Nucleus accumbens (tissue), 56 donors: ENCODE results near the gene SPCS1.
"Not testable (repeated sequence)": the region's sequence is repeated elsewhere in the genome, so short reads cannot be mapped to it uniquely, and the experiment has no call there.

ENCODE experiments used
- DNase-seq, 56 donors: peaks; one replicate each; lab custom pipeline; 2025; lab: John Stamatoyannopoulos, UW

SPCS1 gene

DNA sequence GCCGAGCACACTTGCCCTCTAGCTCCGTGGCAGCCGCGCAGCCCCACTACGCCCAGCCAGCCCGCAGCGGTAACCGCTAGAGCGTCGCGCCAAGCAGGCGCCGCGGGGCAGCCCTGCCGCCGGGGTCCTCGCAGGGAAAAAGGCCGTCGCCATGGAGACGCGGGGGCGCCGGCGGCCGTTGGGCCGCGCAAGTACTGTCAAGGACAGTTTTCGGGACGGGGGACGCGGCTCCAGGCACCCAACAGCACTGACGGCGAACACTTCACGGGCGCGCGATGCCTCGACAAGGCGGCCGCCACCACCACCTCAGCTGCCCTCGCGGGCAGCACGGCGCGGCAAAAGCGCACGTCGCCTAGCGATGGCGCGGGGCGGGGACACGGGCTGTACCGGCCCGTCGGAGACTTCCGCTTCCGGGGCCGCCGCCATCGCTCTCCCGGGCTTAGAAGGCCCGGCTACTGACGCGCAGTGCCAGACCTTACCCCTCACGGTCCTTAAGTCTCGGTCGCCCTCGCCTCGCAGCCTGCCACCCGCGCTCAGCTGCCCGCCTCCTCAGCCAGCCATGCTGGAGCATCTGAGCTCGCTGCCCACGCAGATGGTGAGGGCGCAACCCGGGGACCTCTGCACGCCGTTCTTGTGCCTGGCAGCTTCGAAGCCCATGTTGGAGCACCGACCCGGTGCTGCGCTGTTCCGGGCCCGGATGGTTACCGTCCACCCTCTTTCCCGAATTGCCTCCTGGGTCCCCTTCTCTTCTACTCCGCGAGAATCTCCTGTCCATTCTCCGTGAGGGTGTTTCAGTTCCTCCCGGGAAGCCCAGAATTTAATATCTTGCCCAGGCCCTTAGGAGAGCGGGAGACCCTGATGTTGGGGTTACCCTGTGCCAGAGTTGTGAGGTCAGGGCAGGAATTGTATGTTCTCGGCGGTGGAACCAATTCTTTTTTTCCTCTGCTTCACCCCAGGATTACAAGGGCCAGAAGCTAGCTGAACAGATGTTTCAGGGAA, at the start of gene SPCS1, which contains the start of gene GLT8D1:
Gene SPCS1 (plus strand): TSS at position 419 of the 999 bp plus-strand sequence. CDS start 141 bp downstream, at position 560.
Gene GLT8D1 (minus strand): TSS at position 104 of the 999 bp plus-strand sequence. CDS start 5,331 bp downstream, outside the sequence.
- peak; percentile 33 to 98 (median 88) for DNase-seq

DNA sequence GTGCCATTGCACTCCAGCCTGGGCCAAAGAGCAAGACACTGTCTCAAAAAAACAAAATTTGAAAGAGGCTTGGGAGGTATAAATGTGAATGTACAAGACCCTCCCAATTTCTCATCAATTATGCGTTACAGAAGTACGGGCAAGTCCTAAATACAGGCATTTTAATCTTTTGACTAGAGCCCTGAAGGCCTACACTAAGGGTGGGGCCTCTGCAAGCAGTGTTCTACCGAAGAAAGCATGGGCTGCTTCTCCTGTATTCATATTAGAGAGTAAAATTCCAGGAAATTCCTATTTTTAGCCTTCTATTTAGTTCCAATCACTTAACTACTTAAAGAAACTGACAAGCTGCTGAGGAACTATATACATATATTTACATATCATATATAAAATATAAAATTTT, 45.9 kb upstream of the SPCS1 start:
- no peak for DNase-seq

DNA sequence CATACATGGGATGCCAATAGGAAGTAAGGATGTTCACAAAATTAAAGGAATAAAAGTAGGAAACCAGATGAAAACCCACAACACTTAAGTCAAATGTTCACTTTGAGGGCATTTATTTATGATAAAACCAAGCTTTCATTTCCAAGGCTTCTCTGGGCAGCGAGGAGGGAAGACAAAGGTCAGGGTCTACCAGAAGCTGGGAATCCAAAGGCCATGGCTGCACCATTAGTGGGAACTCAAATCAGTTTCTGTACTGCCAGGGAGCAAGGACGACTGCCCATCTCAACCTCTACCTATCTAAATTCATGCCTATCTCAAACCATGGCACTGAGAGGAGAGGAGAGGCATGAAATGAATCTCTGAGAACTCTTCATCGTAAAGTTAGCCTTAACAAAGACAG, 42.8 kb upstream of the SPCS1 start:
- no peak for DNase-seq

DNA sequence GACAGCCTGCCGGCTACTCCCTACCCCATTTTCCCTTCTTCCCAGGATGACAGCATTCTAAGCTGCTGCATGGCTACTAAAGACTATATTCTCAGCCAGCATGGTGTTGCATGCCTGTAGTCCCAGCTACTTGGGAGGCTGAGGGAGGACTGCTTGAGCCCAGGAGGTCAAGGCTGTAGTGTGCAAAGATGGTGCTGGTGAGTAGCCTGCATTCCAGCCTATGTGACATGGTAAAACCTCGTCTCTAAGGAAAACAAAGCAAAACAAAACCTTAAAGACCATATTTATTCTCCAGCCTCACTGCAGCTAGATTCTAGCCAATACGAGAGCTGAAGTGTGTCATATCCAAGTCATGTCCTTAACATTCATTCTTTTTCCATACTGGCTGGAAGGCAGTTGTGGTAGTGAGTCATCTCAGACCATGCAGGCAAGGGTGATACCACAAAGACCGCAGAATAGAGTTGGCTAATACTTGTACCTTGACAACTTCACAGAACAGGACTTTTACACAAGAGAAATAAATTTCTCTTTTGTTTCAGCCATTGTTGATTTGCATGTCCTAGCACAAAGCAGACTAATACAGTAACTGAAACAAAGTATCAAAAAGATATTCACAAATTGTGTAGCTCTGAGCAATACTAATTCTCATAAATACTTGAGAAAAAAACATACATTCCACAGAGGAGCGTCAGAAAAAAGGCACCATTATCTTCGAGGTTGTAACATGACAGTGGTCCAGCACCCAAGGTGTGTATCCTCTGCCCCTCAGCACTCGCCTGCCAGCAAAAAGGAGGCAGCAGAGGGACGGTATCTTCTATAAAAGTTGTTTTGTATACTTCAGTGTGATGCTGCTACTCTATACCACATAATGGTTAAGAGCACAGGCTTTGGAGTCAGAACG, 35.0 kb upstream of the SPCS1 start:
- no peak for DNase-seq

DNA sequence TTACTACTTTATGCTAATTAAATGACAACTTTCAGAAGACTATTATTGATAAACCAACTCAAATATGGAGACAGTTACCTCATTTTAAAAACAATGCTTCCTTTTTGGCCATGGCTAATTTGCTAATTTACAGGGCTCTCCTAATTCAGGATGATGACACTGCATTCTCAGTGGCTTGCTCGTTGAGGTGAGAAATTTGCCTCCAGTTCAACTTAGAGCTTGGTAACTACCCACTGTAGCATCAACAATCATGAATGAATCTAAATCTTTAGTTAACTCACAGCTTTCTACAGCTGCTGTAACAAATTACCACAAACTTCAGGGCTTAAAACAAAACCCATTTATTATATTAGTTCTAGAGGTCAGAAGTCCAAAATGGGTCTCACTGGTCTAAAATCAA, 34.2 kb upstream of the SPCS1 start:
- no peak for DNase-seq

DNA sequence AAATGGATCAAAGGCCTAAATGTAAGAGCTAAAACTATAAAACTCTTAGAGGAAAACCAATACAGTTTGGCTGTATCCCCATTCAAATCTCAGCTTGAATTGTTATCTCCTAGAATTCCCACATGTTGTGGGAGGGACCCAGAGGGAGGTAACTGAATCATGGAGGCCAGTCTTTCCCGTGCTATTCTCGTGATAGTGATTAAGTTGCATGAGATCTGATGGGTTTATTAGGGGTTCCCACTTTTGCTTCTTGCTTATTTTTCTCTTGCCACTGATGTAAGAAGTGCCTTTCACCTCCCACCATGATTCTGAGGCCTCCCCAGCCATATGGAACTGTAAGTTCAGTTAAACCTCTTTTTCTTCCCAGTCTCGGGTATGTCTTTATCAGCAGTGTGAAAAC, 29.7 kb upstream of the SPCS1 start:
- not testable (repeated sequence) for DNase-seq

DNA sequence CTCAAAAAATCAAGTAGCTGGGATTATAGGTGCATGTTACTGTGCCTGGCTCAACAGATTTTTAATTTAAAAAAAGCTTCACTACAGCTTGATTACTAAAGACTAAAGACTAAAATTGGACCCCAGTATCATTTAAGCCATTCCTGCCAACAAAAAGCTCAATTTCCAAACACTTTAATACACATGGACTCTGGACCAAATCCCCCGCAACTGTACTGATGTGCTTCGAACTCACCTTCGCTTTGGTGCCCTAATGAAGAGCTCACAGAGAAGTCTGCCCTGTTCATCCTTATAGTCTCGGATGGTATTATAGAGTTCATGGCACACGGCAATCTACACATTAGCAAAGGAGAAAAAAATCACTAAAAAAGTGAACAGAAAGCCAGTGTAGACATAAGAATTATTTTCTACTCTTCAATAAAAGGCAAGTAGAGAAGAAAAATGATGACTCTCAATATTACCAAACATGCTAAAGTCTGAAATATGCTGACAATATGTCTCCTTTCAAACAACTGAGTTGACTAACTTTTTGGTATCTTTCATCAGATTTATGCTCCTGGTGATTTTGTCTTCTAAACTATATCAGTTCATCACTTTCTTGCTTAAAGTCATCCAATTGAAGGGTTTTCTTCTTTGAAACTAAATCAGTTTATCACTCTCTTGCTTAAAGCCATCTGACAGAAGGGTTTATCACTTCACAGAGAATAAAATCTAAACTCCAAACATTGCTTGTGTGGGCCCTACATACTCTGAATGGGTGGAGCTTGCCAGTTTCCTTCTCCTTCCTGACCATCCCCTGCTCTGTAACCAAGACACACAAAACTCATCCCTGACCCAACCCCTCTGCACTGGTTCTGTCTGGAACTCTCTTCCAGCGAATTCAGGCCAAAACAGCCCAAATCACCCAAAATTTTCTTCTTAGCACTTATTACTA, 27.4 kb upstream of the SPCS1 start:
- DNase-seq, result no peak

DNA sequence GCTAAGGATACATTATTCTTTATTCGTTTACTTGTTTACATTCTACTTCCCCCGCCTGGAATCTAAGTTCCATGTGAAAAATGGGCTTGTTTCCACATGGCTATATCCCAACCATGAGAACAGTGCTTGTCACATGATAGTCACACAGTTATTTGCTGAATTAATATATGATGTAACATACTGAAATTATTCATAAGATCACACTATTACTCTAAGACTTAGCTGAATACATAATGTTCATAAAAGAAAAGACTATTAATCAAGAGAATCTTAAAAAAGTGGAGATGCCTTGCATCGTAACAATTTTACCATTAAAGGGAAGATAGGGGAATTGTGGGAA, 26.7 kb upstream of the SPCS1 start:
- DNase-seq, result no peak

DNA sequence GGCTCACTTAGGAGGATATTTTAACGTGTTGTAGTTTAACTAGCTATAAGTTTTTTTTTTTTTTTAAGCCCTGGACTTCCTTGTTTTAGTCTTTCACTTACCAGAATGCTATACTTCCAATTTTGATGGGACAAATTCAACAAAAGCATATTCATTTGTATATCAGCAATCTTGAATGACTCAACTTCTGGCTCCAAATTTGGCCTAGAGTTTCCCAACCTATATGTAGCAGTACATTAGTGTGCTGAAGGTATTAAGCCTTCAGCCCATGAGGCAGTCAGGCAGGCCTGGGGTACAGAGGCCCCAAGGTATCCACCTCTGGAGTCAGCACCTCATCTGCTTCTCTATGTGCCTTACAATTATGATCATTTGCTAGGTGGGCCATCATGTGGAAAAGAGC, 26.1 kb upstream of the SPCS1 start:
- DNase-seq, result no peak

DNA sequence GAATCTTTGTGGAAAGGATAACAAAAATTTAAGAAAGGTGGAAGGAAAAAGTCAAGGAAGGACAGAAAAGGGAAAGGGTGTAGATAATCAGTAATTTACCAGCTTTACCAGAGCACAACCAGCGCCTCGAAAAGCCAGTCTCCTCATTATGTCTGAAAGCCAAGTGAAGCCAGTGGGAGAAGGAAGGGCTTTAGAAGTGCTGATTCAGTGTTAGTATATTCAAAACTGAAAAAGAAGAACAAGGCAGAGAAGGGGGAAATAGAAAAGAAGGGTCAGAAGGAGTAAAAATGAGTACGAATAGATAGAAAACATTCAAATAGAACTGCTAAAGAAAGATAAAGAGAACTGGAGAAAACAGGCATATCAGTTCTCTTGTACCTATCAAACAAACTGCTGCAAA, 24.3 kb upstream of the SPCS1 start:
- no peak for DNase-seq

DNA sequence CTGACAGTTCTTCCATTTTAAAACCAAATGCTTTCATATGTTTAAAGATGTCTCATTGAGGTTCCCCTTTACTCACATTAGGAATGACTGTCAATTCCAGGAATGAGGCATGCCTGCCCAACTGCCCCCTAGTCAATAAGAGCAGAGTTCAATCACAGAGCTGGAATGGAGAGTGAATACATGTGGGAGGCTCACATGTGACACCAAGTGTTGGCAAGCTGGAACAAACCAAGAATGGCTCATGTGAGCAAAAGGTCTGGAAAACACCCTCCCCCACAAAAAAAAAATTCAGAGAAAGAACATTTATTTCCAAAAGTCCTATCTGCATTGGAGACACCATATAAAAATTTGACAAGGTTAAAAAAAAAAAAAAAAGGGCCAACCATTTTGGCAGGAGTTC, 23.9 kb upstream of the SPCS1 start:
- DNase-seq, result peak in 19 of 56 donors; percentile 1 to 31 (median 10)

DNA sequence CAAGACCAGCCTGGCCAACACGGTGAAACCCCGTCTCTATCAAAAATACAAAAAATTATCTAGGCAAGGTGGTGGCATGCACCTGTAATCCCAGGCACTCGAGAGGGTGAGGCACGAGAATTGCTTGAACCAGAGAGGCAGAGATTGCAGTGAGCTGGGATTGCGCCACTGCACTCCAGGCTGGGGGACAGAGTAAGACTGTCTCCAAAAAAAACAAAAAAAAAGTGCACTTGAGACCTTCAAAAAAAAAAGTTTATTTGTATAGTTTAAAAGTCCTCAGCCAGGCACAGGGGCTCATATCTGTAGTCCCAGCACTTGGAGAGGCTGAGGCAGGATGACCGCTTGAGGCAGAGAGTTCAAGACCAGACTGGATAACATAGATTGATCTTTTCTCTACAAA, 22.3 kb upstream of the SPCS1 start:
- DNase-seq, result no peak

DNA sequence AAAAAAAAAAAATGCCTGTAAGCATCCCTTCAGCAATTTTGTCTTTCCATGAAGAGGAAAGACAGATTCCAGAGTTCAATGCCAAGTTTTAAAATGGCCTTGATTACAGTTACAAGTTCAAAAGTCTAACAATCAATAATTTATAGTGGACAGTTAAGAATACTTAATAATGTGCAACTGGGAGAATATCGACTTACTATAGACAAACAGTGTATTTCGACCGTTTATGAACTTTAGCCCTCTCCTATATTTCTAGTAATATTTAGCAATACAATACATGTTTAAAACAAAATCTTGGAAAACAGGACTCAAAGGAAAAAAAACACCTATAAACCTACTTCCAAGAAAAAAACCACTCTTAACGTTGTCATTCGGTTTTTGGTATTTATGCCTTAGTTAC, 21.7 kb upstream of the SPCS1 start:
- no peak for DNase-seq

DNA sequence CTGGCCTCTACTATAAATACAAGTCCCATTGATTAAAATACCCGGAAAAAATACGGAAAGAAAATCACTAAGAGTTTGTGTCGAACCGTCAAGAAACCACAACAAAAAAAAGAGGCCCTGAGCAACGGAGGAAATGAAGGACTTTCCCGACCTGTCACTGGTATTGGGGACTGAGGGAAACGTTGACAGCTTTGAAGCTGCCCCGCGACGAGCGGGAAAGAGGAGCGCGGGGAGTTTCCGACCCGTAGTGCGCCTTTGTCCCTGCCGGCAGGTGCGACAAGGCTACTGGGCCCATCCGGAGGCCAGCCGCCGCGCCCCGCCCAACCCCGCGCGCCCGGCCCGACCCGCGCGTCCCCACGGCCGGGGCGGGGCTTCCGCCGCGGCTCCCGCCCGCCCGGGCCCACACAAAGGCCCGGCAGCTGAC, 20.6 kb upstream of the SPCS1 start:
- DNase-seq, result peak in 40 of 56 donors; percentile 49 to 93 (median 82)

DNA sequence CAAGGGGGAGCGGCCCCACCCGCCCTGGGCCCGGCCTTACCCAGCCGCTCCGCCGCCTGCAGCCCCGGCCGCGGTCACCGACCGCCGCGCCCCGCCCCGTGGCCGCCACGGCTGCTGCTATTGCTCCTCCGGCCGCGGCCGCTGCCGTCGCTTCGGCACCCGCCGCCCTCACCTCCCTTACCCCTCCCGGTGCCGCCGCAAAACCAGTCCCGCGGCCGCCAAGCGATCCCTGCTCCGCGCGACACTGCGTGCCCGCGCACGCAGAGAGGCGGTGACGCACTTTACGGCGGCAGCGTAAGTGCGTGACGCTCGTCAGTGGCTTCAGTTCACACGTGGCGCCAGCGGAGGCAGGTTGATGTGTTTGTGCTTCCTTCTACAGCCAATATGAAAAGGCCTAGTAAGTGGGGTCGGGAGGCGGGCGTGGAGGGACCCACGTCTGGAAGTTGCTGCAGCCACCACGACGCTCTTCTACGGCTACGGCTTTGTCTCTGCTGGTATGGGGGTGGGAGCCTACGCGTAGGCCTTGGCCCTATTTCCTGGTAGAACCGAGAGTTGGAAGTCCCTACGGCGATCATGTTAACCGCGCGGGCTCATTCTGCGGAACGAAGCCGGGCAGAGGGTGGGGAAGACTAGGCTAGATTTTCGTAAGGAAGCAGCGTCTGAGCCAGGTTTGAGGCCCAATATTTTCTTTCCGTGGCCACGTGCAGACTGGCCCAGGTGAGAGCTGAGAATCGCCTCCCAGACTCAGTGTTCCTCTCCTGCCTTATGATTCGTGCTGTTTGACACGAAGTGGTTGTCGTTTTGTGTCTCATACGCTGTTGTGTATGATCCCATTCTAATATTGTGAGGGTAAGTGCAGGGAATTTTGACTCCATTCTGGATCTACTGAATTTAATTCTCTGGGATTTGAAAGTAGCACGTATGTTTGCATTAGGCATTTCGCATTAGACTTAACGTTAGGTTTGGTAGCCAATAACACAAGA, 19.9 kb upstream of the SPCS1 start, which contains the start of the genes GNL3 and PBRM1:
Gene GNL3 (plus strand): TSS at position 324 of the 983 bp plus-strand sequence. CDS start 61 bp downstream, at position 385.
Gene PBRM1 (minus strand): TSS at position 205 of the 983 bp plus-strand sequence.
- peak in 55 of 56 donors; percentile 63 to 96 (median 90) for DNase-seq

DNA sequence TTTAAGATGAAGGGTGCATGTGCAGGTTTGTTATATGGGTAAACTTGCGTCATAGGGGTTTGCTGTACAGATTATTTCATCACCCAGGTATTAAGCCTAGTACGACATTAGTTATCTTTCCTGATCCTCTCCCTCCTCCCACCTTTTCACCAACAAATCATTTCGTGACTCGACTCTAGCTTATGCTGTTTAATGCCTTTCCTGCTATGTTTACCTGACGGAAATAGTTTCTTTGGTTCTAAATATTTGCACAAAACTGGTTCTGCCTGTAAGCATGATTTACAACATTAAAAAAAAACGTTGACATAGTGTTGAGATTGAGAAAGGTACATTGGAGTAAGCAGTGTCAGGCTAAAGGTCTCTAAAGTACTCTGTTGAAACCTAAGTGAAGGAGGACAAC, 17.6 kb upstream of the SPCS1 start:
- no peak for DNase-seq

DNA sequence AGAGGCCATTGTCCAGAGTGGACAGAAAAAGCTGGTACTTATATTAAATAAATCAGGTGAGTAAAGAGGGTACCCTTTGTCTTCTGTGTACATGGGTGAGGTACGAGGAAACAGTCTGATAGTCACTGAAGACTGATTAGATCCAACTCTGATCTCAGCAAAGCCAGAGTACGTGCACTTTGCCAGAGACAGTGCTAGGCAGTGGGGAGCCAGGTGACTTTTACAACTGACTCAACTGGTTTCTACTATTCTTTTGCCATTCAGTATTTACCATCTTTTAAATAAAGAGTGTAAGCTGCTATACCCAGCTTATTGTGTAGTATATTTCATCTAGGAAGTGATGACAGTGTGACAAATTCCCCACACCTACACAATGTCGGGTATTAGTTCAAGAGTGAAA, 16.8 kb upstream of the SPCS1 start:
- DNase-seq, result no peak

DNA sequence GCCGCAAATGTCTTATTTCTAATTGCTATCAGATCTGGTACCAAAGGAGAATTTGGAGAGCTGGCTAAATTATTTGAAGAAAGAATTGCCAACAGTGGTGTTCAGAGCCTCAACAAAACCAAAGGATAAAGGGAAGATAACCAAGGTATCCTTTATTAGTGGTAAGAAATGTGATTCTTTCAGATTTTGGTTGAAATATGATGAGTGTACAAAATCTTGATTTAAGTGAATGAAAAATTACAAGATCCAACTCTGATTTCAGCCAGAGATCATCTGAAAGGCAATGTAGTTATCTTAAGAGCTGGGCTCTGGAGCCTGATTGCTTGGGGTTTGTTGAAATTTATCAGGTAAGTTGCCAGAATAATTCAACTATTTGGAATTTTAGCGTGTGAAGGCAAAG, 15.3 kb upstream of the SPCS1 start:
- no peak for DNase-seq
